ENCODE results near the gene IFITM5.
A peak's percentile ranks its signal among the peaks of the same experiment; 100 is the strongest.
"Not testable (repeated sequence)": the region's sequence is repeated elsewhere in the genome, so short reads cannot be mapped to it uniquely, and the experiment has no call there.

GRCh38 chr11:318405-319120 is 19.2 kb upstream of the IFITM5 start:
- TF ChIP-seq POLR2AphosphoS5, POLR2A (IDR thresholded peaks at IDR 0.05): not testable (repeated sequence)
- peak in 1 of 11 experiments; percentile 13 for TF ChIP-seq CTCF (IDR thresholded peaks at IDR 0.05 in 8 of 11, conservative IDR thresholded peaks at IDR 0.05 in 3 of 11)

Data from spleen (tissue), 7 donors.